ENCODE data around the gene FOXO4. TPM values are rescaled to one million over a fixed set of nuclear protein-coding genes. Genes with fewer than 3 reads are reported as not detected.

Gene FOXO4
- total RNA-seq, 1 experiment from 2014 or later = 48.3 TPM

GRCh38 chrX:71111921-71112431 lies 16.3 kb downstream of the FOXO4 start:
- ChIA-PET CTCF (interaction anchor here (1.1 kb wide), 1 partner anchor 9 kb away, joined by 4 read pairs; no protein-coding TSS in a partner anchor), POLR2A (no interaction called here)
- ATAC-seq (no peak), DNase-seq (ENCODE audit: low spot score) (no peak)
- Mint-ChIP-seq H3K4me1 (peaks cover 20% of the 10 kb centered on the region), H3K36me3 (no peaks in the 10 kb centered on the region), H3K27me3 (ENCODE audit: low read depth) (peaks cover 70% of the 10 kb centered on the region), H3K9me3 (no peaks in the 10 kb centered on the region), H3K27ac (no peak overlapping the region), H3K4me3 (no peak overlapping the region)
- TF ChIP-seq RELA (CRISPR knock-in tag; IDR thresholded peaks at IDR 0.05; ENCODE audit: borderline replicate concordance) (no peak), SMAD4 (CRISPR knock-in tag; IDR thresholded peaks at IDR 0.05) (no peak), JUN (CRISPR knock-in tag; IDR thresholded peaks at IDR 0.05) (no peak), E2F1 (CRISPR knock-in tag; IDR thresholded peaks at IDR 0.05) (no peak), ZSCAN18 (CRISPR knock-in tag; IDR thresholded peaks at IDR 0.05) (no peak), OVOL2 (CRISPR knock-in tag; IDR thresholded peaks at IDR 0.05; ENCODE audit: borderline replicate concordance) (no peak), JAZF1 (CRISPR knock-in tag; IDR thresholded peaks at IDR 0.05) (no peak), TEAD4 (CRISPR knock-in tag; IDR thresholded peaks at IDR 0.05) (no peak), NR1H2 (CRISPR knock-in tag; IDR thresholded peaks at IDR 0.05) (no peak), TP53 (CRISPR knock-in tag; IDR thresholded peaks at IDR 0.05) (no peak), CREM (CRISPR knock-in tag; IDR thresholded peaks at IDR 0.05) (no peak), NFYB (CRISPR knock-in tag; conservative IDR thresholded peaks at IDR 0.05; ENCODE audit: low read depth) (no peak), EMX1 (CRISPR knock-in tag; IDR thresholded peaks at IDR 0.05) (no peak), E2F5 (CRISPR knock-in tag; IDR thresholded peaks at IDR 0.05) (no peak), ZMAT4 (CRISPR knock-in tag; IDR thresholded peaks at IDR 0.05) (no peak), RORB (CRISPR knock-in tag; IDR thresholded peaks at IDR 0.05) (no peak), ZNF425 (CRISPR knock-in tag; conservative IDR thresholded peaks at IDR 0.05) (no peak)
- TF ChIP-seq, protein P1, sequence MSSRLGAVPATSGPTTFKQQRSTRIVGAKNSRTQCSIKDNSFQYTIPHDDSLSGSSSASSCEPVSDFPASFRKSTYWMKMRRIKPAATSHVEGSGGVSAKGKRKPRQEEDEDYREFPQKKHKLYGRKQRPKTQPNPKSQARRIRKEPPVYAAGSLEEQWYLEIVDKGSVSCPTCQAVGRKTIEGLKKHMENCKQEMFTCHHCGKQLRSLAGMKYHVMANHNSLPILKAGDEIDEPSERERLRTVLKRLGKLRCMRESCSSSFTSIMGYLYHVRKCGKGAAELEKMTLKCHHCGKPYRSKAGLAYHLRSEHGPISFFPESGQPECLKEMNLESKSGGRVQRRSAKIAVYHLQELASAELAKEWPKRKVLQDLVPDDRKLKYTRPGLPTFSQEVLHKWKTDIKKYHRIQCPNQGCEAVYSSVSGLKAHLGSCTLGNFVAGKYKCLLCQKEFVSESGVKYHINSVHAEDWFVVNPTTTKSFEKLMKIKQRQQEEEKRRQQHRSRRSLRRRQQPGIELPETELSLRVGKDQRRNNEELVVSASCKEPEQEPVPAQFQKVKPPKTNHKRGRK (CRISPR knock-in tag; IDR thresholded peaks at IDR 0.05; ENCODE audit: borderline replicate concordance) = no peak
- TF ChIP-seq, protein P2, sequence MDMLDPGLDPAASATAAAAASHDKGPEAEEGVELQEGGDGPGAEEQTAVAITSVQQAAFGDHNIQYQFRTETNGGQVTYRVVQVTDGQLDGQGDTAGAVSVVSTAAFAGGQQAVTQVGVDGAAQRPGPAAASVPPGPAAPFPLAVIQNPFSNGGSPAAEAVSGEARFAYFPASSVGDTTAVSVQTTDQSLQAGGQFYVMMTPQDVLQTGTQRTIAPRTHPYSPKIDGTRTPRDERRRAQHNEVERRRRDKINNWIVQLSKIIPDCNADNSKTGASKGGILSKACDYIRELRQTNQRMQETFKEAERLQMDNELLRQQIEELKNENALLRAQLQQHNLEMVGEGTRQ (CRISPR knock-in tag; IDR thresholded peaks at IDR 0.05) = no peak
- TF ChIP-seq, protein P3, sequence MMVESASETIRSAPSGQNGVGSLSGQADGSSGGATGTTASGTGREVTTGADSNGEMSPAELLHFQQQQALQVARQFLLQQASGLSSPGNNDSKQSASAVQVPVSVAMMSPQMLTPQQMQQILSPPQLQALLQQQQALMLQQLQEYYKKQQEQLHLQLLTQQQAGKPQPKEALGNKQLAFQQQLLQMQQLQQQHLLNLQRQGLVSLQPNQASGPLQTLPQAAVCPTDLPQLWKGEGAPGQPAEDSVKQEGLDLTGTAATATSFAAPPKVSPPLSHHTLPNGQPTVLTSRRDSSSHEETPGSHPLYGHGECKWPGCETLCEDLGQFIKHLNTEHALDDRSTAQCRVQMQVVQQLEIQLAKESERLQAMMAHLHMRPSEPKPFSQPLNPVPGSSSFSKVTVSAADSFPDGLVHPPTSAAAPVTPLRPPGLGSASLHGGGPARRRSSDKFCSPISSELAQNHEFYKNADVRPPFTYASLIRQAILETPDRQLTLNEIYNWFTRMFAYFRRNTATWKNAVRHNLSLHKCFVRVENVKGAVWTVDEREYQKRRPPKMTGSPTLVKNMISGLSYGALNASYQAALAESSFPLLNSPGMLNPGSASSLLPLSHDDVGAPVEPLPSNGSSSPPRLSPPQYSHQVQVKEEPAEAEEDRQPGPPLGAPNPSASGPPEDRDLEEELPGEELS (CRISPR knock-in tag; IDR thresholded peaks at IDR 0.05) = no peak
